Measurements from ENCODE around the gene RPL39L. TPM values are rescaled to one million over a fixed set of nuclear protein-coding genes. Genes with fewer than 3 reads are reported as not detected.

Gene RPL39L
- total RNA-seq, 1 experiment from 2014 or later: 143 TPM

- DNase-seq (ENCODE audit: low read depth): peak; percentile 6
Observed at GRCh38 chr3:187098923-187099512, 40.3 kb downstream of the RPL39L start.

GRCh38 chr3:187093320-187093719, 46.0 kb downstream of the RPL39L start:
- no peak for DNase-seq (ENCODE audit: low read depth)

- no peak for DNase-seq (ENCODE audit: low read depth)
Observed at GRCh38 chr3:187088701-187089100, 50.6 kb downstream of the RPL39L start.

GRCh38 chr3:187086831-187087230, 52.5 kb downstream of the RPL39L start:
- no peak for DNase-seq (ENCODE audit: low read depth)

GRCh38 chr3:187085933-187086332, 53.4 kb downstream of the RPL39L start:
- DNase-seq (ENCODE audit: low read depth): no peak

- no peak for DNase-seq (ENCODE audit: low read depth)
Observed at GRCh38 chr3:187085021-187085666, 54.2 kb downstream of the RPL39L start.

- DNase-seq (ENCODE audit: low read depth): no peak
Observed at GRCh38 chr3:187084580-187084979, 54.7 kb downstream of the RPL39L start.

GRCh38 chr3:187084126-187084525, 55.2 kb downstream of the RPL39L start:
- no peak for DNase-seq (ENCODE audit: low read depth)

GRCh38 chr3:187082758-187083375, 56.4 kb downstream of the RPL39L start:
- DNase-seq (ENCODE audit: low read depth): no peak

- DNase-seq (ENCODE audit: low read depth): no peak
Observed at GRCh38 chr3:187080799-187081450, 58.4 kb downstream of the RPL39L start.

- no peak for DNase-seq (ENCODE audit: low read depth)
Observed at GRCh38 chr3:187079090-187080022, 59.9 kb downstream of the RPL39L start.

GRCh38 chr3:187077537-187077936, 61.8 kb downstream of the RPL39L start:
- DNase-seq (ENCODE audit: low read depth): no peak

GRCh38 chr3:187077085-187077484, 62.2 kb downstream of the RPL39L start:
- DNase-seq (ENCODE audit: low read depth): no peak

GRCh38 chr3:187076297-187076696, 63.0 kb downstream of the RPL39L start:
- DNase-seq (ENCODE audit: low read depth): no peak

GRCh38 chr3:187074846-187075245, 64.5 kb downstream of the RPL39L start:
- no peak for DNase-seq (ENCODE audit: low read depth)

GRCh38 chr3:187073581-187074098, 65.7 kb downstream of the RPL39L start:
- DNase-seq (ENCODE audit: low read depth): no peak

GRCh38 chr3:187072511-187072910, 66.8 kb downstream of the RPL39L start:
- DNase-seq (ENCODE audit: low read depth): no peak

GRCh38 chr3:187072102-187072501, 67.2 kb downstream of the RPL39L start:
- DNase-seq (ENCODE audit: low read depth): no peak
